Astrocyte of the spinal cord (primary cell): ENCODE results near the gene R3HDM2.

Experiments used
- DNase-seq: peaks from one replicate; pipeline ENCODE4 v3.0.0; 2011; ENCODE audit warnings: low read depth, low spot score
- H3K4me3 ChIP-seq: 2 replicates; pipeline ENCODE4 v1.5.1; 2011; ENCODE audit warnings: low read depth, mild to moderate bottlenecking, low read length, moderate library complexity
- in situ Hi-C: cut with HindIII; loops from 2 replicates; pipeline ENCODE4 v1.10.0; 2017; ENCODE audit warnings: low sequenced_read_pairs
- TF ChIP-seq, protein P1 (sequence below): IDR thresholded peaks from 2 replicates; pipeline ENCODE4 v1.5.1; 2012; ENCODE audit warnings: low read depth, mild to moderate bottlenecking, low read length, inconsistent platforms

R3HDM2 gene

DNA sequence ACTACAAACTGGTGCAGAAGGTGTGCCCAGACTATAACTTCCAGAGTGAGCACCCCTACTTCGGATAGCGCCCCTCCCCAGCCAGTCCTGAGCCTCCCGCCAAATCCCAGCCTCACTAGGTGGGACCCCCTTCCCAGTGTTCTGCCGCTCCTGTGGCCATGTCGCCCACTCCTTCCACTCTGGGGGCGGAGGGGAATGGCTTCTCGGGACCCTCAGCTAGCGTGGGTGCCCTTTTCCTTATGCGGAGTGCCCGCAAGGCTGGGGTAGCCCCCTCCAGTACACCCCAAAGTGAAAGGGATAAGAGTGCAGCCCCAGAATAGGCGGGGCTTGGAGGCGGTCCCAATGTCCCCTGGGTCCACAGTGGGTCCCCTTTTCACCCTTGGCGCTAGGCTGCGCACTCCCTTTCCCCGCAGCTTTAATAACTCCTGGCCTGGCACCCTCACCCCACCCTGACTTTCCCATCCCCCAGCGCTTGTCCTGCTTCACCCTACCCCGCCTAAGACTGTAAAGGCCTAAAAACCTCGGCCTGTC is 205.1 kb downstream of the R3HDM2 start:
- in situ Hi-C loops, result no loop called here
- DNase-seq, result no peak
- TF ChIP-seq, protein P1, sequence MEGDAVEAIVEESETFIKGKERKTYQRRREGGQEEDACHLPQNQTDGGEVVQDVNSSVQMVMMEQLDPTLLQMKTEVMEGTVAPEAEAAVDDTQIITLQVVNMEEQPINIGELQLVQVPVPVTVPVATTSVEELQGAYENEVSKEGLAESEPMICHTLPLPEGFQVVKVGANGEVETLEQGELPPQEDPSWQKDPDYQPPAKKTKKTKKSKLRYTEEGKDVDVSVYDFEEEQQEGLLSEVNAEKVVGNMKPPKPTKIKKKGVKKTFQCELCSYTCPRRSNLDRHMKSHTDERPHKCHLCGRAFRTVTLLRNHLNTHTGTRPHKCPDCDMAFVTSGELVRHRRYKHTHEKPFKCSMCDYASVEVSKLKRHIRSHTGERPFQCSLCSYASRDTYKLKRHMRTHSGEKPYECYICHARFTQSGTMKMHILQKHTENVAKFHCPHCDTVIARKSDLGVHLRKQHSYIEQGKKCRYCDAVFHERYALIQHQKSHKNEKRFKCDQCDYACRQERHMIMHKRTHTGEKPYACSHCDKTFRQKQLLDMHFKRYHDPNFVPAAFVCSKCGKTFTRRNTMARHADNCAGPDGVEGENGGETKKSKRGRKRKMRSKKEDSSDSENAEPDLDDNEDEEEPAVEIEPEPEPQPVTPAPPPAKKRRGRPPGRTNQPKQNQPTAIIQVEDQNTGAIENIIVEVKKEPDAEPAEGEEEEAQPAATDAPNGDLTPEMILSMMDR, result no peak
- no peak overlapping the region for H3K4me3 ChIP-seq

DNA sequence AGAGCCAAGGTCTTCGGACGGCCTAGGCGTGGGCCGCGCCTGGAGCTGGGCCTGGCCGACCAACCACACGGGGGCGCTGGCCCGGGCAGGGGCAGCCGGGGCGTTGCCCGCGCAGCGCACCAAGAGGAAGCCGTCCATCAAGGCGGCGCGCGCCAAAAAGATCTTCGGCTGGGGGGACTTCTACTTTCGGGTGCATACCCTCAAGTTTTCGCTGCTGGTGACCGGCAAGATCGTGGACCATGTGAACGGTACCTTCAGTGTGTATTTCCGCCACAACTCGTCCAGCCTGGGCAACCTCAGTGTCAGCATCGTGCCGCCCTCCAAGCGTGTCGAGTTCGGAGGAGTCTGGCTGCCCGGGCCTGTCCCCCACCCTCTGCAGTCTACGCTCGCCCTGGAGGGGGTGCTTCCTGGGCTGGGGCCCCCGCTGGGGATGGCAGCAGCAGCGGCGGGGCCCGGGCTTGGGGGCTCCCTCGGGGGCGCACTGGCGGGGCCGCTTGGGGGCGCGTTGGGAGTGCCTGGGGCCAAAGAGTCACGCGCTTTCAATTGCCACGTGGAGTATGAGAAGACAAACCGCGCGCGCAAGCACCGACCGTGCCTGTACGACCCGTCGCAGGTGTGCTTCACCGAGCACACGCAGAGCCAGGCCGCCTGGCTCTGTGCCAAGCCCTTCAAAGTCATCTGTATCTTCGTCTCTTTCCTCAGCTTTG is 205.7 kb downstream of the R3HDM2 start:
- no peak overlapping the region for H3K4me3 ChIP-seq
- DNase-seq, result no peak
- TF ChIP-seq, protein P1, result peak; percentile 48
- in situ Hi-C loops, result no loop called here

DNA sequence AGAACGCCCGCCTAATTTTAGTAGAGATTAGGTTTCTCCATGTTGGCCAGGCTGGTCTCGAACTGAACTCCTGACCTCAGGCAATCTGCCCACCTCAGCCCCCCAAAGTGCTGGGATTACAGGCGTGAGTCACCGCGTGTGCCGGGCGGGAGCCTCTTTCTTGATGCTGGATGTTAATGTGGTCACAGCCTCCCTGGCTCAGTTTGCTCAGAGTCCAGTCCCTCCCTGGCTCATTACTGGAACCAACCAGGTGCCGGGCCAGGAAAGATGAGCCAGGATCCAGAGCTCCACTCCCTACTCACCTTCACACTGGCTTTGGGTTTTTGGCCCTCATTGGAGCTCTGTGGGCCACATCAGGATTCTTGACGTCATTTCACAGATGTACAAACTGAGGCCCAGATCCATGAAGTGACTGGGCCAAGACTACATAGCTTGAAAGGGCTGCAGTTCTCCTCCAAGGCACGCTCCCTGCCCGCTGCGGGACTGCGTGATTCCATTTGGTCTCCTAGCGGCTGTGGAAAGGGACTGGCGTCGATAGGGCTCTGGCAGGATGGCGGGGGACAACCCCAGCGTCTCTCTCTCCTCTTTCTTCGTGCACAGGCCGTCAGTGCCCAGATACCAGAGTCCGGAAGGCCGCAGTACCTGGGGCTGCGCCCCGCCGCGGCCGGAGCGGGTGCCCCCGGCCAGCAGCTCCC is 206.4 kb downstream of the R3HDM2 start:
- DNase-seq, result no peak
- in situ Hi-C loops, result no loop called here
- no peak overlapping the region for H3K4me3 ChIP-seq
- TF ChIP-seq, protein P1, result no peak

DNA sequence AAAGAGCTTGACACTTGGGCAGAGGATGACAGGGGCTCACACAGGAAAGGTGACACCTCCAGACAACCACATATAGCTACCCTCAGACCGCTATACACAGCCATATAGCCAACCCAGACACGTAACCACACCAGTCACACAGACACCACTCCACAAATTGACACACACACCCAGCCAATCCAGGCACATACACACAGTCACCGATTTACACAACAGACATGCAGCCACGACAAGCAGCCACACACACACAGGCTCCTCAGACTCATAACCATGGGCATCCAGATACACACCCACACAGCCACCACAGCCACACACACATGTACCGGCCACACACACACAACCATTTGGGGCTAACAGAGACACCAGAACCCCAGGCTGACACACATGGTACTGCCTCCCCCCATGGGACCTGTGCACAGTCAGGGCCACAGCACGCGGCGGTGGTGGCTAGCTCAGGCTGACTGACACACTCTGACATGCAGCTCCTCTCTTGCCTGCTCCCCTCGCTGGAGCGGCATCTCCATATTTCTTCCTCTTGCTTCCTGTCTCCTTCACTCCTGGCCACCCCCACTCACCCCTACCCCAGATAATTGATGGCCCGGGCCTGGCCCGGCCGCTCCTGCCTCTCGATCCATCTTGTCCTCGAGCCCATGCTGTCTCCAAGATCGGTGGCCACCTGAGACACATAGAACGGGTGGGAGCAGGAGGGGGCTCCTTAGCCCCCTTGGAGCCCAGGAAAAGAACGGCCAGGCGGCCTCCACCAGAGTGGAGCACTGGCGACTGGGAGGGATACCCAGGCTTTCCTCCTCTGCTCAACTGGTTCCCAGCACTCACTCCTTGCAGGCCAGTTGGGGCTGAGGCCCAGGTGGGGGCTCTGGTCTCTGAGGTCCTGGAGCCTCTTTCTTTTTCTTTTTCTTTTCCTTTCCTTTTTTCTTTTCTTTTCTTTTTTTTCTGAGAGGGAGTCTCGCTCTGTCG is 207.4 kb downstream of the R3HDM2 start:
- TF ChIP-seq, protein P1, result no peak
- H3K4me3 ChIP-seq, result no peak overlapping the region
- no peak for DNase-seq
- in situ Hi-C loops, result no loop called here

DNA sequence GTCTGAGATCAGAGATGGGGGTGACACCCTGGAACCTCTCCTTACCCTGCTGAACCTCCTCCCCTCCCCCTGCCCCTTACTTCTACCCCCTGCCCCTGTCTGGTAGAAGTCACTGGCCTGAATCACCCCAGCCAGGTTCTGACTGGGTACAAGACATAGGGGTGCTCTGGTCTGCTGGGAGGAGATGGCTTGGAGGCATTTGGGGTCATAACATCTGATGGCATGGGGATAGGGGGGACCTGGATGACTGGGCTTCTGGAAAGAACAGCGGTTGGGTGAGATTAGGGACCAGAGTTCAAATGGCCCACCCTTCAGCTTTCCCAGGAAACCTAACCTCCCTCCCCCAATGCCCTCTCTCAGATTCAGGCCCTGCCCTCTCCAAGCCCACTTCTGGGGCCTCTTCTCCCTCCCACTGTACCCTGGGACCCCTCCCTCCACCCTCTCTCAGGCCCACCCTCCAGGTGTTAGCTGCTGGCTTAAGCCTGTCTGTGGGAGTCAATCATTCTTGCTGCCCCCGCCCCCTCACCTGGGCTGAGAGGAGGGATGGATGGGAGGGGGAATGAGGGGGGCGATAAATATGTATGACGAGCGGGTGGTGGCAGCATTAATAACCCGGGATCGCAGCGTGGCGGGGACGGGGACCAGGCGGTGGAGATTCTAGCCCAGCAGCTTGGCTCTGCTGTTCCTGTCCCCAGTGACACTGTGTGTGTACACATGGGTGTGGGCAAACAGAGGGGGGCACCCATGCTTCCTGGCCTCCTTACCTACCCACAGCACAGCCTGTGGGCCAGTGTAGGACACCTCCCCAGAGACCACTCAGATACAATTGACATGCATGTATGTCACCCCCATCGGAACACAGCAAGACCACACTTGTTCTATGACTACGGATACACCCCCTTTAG is 208.3 kb downstream of the R3HDM2 start:
- no peak for DNase-seq
- in situ Hi-C loops, result no loop called here
- H3K4me3 ChIP-seq, result no peak overlapping the region
- TF ChIP-seq, protein P1, result no peak
